ENCODE measurements around the gene ZNF343.
"Not testable (repeated sequence)": the region's sequence is repeated elsewhere in the genome, so short reads cannot be mapped to it uniquely, and the experiment has no call there.

Gene ZNF343

GRCh38 chr20:2502808-2503384 lies 5.8 kb downstream of the ZNF343 start:
- not testable (repeated sequence) for H3K27ac ChIP-seq (ENCODE audit: low read length); H3K4me1 ChIP-seq (ENCODE audit: control insufficient read depth in 1 of 2, insufficient read depth in 2 of 2, low read length in 2 of 2); H3K27me3 ChIP-seq (ENCODE audit: low read depth, low read length); H3K4me3 ChIP-seq (ENCODE audit: low read depth in 1 of 2, low read length in 2 of 2); H3K9me3 ChIP-seq (ENCODE audit: control insufficient read depth in 1 of 2, low read length in 2 of 2)
- peaks cover 9 to 24% of the 10 kb centered on the region in 2 donors for H3K36me3 ChIP-seq (ENCODE audit: control insufficient read depth in 1 of 2, insufficient read depth in 2 of 2, low read length in 2 of 2)

DNA sequence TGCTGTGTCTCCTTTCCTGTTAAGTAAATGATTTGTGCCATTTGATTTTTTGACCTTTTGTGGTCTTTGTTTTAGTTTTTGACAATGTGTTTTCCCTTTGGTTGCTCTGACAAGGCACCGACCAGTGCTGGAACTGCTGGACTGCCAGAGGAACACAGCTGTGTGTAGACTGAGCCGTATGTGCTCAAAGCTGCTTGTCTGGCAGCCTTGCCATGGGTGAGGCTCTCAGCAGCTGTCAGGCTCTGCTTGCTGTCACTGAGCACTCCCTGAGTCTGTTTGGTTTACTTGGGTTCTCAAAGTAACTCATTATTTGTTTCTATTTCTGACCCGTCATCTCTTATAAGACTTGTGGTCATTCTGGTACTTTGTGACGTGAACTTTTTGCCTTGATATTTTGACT lies 23.1 kb downstream of the ZNF343 start:
- Histone ChIP-seq H3K36me3 (ENCODE audit: control insufficient read depth in 1 of 2, insufficient read depth in 2 of 2, low read length in 2 of 2) (peaks cover 41 to 83% of the 10 kb centered on the region in 2 donors), H3K4me1 (ENCODE audit: control insufficient read depth in 1 of 2, insufficient read depth in 2 of 2, low read length in 2 of 2) (no peaks in the 10 kb centered on the region), H3K27ac (ENCODE audit: low read length) (no peak overlapping the region), H3K9me3 (ENCODE audit: control insufficient read depth in 1 of 2, low read length in 2 of 2) (no peaks in the 10 kb centered on the region), H3K4me3 (ENCODE audit: low read depth in 1 of 2, low read length in 2 of 2) (no peak overlapping the region), H3K27me3 (ENCODE audit: low read depth, low read length) (no peaks in the 10 kb centered on the region)

GRCh38 chr20:2485080-2485479 lies 23.6 kb downstream of the ZNF343 start:
- Histone ChIP-seq H3K27me3 (ENCODE audit: low read depth, low read length) (no peaks in the 10 kb centered on the region), H3K36me3 (ENCODE audit: control insufficient read depth in 1 of 2, insufficient read depth in 2 of 2, low read length in 2 of 2) (peaks cover 47 to 83% of the 10 kb centered on the region in 2 donors), H3K4me3 (ENCODE audit: low read depth in 1 of 2, low read length in 2 of 2) (no peak overlapping the region), H3K27ac (ENCODE audit: low read length) (no peak overlapping the region), H3K9me3 (ENCODE audit: control insufficient read depth in 1 of 2, low read length in 2 of 2) (no peaks in the 10 kb centered on the region), H3K4me1 (ENCODE audit: control insufficient read depth in 1 of 2, insufficient read depth in 2 of 2, low read length in 2 of 2) (no peaks in the 10 kb centered on the region)

GRCh38 chr20:2483504-2483903 lies 25.2 kb downstream of the ZNF343 start:
- Histone ChIP-seq H3K4me1 (ENCODE audit: control insufficient read depth in 1 of 2, insufficient read depth in 2 of 2, low read length in 2 of 2) (no peaks in the 10 kb centered on the region), H3K27me3 (ENCODE audit: low read depth, low read length) (no peaks in the 10 kb centered on the region), H3K36me3 (ENCODE audit: control insufficient read depth in 1 of 2, insufficient read depth in 2 of 2, low read length in 2 of 2) (peaks cover 42 to 75% of the 10 kb centered on the region in 2 donors), H3K4me3 (ENCODE audit: low read depth in 1 of 2, low read length in 2 of 2) (no peak overlapping the region), H3K27ac (ENCODE audit: low read length) (no peak overlapping the region), H3K9me3 (ENCODE audit: control insufficient read depth in 1 of 2, low read length in 2 of 2) (no peaks in the 10 kb centered on the region)

- no peaks in the 10 kb centered on the region for H3K4me1 ChIP-seq (ENCODE audit: control insufficient read depth in 1 of 2, insufficient read depth in 2 of 2, low read length in 2 of 2)
- H3K36me3 ChIP-seq (ENCODE audit: control insufficient read depth in 1 of 2, insufficient read depth in 2 of 2, low read length in 2 of 2) = peaks cover 38 to 45% of the 10 kb centered on the region in 2 donors
- no peak overlapping the region for H3K27ac ChIP-seq (ENCODE audit: low read length)
- no peak overlapping the region for H3K4me3 ChIP-seq (ENCODE audit: low read depth in 1 of 2, low read length in 2 of 2)
- H3K9me3 ChIP-seq (ENCODE audit: control insufficient read depth in 1 of 2, low read length in 2 of 2) = no peaks in the 10 kb centered on the region
- no peaks in the 10 kb centered on the region for H3K27me3 ChIP-seq (ENCODE audit: low read depth, low read length)
Measured at GRCh38 chr20:2480381-2480780, 28.3 kb downstream of the ZNF343 start.

DNA sequence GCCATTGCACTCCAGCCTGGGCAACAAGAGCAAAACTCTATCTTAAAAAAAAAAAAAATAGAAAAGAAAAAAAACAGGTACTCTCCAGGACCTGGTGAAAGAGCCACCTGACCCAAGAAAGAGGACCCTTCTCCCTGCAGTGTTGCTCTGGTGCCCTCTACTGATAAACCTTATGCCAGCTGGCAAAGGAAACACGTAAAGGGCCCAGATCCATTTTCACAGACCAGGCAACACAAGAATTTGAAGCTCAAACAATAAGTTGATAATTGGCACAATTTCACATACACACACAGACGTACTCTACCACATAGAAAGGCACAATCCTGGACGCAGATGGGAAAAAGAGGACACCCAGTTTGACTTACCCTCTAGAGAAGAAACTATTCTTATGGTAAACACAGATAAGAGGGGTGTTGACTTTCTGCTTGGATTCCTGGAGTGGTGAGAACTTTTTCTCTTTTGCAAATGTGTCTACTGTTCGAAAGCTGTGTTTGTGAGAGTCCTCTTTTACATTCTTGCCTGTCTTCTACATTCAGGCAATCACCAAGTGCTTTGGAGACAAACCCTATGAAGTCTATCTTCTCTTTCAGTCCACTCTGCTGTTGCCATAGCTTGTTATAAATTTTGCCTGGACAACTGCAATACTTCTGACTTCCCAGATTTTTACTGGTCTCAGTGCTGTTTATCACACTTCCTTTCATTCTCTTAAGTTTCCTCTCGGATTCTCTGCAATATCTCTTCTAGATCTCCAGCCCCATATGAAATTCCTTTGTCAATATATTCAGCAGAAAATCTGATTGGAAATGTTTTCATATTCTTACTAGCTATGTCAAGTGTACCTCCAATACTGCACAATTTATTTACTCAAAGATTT lies 31.7 kb downstream of the ZNF343 start:
- no peak overlapping the region for H3K4me3 ChIP-seq (ENCODE audit: low read depth in 1 of 2, low read length in 2 of 2)
- H3K27me3 ChIP-seq (ENCODE audit: low read depth, low read length) = no peaks in the 10 kb centered on the region
- H3K4me1 ChIP-seq (ENCODE audit: control insufficient read depth in 1 of 2, insufficient read depth in 2 of 2, low read length in 2 of 2) = no peaks in the 10 kb centered on the region
- H3K27ac ChIP-seq (ENCODE audit: low read length) = no peak overlapping the region
- H3K36me3 ChIP-seq (ENCODE audit: control insufficient read depth in 1 of 2, insufficient read depth in 2 of 2, low read length in 2 of 2) = peaks cover 10 to 15% of the 10 kb centered on the region in 2 donors
- H3K9me3 ChIP-seq (ENCODE audit: control insufficient read depth in 1 of 2, low read length in 2 of 2) = no peaks in the 10 kb centered on the region

DNA sequence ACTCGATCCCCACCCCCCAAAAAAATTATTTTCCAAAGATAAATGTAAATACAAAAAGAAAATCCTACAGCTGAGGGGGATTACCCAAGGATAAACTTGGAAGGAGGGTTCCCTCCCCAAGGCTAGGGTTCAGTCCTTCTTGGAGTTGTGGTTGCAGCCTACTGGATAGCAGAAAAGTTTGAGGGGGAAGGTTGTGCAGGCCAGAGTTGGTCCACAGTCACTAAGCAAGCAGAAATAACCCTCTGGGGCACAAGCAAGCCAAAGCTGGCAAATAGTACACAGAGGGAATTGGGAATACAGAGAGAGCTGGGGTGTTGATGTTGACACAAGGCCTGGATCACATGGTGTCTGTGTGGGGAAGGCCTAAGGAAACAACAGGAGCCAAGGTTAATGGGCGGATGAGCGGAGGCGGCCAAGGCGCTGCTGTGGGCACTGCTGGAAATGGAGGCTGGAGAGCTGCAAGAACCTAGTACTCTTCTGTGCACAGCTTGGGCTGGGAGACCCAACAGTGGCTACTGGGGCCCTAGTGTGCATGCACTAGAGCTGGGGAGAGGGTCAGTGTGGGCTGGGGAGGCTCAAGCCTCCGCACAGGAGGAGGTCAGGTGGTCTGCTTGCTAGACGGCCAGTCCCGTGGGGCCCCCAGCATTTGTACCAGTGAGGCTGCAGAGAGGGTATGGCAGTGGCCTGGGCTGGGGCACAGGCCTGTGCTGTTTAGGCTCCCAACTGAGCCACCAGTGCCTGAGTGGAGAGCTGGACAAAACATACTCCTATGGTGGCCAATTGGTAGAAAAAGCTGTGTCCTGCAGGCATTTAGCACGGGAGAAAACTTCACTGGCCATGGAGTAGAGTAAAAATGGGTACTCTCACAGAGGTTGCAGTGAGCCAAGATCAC lies 32.6 kb downstream of the ZNF343 start:
- no peaks in the 10 kb centered on the region for H3K9me3 ChIP-seq (ENCODE audit: control insufficient read depth in 1 of 2, low read length in 2 of 2)
- peaks cover 9 to 10% of the 10 kb centered on the region in 2 donors for H3K36me3 ChIP-seq (ENCODE audit: control insufficient read depth in 1 of 2, insufficient read depth in 2 of 2, low read length in 2 of 2)
- no peaks in the 10 kb centered on the region for H3K27me3 ChIP-seq (ENCODE audit: low read depth, low read length)
- no peaks in the 10 kb centered on the region for H3K4me1 ChIP-seq (ENCODE audit: control insufficient read depth in 1 of 2, insufficient read depth in 2 of 2, low read length in 2 of 2)
- no peak overlapping the region for H3K4me3 ChIP-seq (ENCODE audit: low read depth in 1 of 2, low read length in 2 of 2)
- H3K27ac ChIP-seq (ENCODE audit: low read length) = no peak overlapping the region

DNA sequence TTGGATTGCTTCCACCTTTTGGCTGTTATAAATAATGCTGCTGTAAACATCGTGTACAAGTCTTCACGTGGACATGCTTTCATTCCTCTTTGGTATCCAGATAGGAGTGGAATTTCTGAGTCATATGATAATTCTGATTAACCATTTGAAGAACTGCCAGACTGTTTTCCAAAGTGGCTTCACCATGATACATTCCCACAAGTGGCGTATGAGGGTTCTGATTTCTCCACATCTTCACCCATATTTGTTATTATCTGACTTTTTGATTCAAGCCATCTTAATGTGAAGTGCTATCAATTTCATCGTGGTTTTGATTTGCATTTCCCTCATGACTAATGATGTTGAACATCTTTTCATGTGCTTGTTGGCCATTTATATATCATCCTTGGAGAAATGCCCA lies 35.2 kb downstream of the ZNF343 start:
- Histone ChIP-seq H3K36me3 (ENCODE audit: control insufficient read depth in 1 of 2, insufficient read depth in 2 of 2, low read length in 2 of 2) (no peaks in the 10 kb centered on the region), H3K27ac (ENCODE audit: low read length) (no peak overlapping the region), H3K4me3 (ENCODE audit: low read depth in 1 of 2, low read length in 2 of 2) (no peak overlapping the region), H3K9me3 (ENCODE audit: control insufficient read depth in 1 of 2, low read length in 2 of 2) (no peaks in the 10 kb centered on the region), H3K27me3 (ENCODE audit: low read depth, low read length) (no peaks in the 10 kb centered on the region), H3K4me1 (ENCODE audit: control insufficient read depth in 1 of 2, insufficient read depth in 2 of 2, low read length in 2 of 2) (peaks cover 0 to 11% of the 10 kb centered on the region in 2 donors)

DNA sequence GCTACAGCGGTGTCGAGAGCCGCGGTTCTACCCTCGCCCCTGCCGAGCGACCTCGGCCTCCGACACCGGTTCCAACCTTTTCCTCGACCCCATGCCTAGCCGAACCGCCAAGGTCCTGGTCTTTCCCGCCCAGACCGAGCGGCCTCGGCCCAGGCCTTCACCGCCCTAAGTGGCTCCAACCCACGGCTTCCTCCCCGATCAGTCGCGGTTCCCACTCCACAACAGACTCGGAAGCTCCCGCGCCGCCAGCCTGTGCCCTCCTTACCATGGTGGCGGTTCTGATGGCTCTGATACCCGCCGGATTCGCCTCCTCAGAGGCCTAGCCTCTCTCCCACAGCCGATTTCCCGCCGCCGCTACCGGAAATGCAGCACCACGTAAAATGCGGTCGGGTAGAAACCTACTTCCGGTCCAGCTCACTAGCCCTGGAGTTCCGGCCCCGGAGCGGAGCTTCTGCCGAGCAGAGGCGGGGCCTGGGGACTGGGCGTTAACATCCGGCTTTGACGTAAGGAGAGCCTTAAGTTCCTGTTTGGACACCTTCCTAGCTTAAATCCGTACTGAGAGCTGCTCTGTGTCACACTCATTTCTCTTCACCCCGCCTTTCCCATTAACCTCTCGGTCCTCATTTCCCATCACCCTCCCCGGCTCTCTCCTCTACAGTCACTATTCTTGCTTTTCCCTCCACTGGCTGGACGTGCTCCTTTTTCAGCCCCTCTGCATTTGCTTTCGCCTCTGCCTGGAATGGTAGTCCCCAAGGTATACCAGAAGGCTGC lies 38.1 kb downstream of the ZNF343 start, which contains the start of gene SNRPB:
SNRPB (minus strand) TSS at position 367 of the 771 bp plus-strand sequence; CDS start at position 268, 99 bp downstream.
- H3K9me3 ChIP-seq (ENCODE audit: control insufficient read depth in 1 of 2, low read length in 2 of 2) = no peaks in the 10 kb centered on the region
- H3K36me3 ChIP-seq (ENCODE audit: control insufficient read depth in 1 of 2, insufficient read depth in 2 of 2, low read length in 2 of 2) = peaks cover 20 to 27% of the 10 kb centered on the region in 2 donors
- no peaks in the 10 kb centered on the region for H3K27me3 ChIP-seq (ENCODE audit: low read depth, low read length)
- peak within 1 kb of the TSS; percentile 76 to 94 for H3K4me3 ChIP-seq (ENCODE audit: low read depth in 1 of 2, low read length in 2 of 2)
- H3K27ac ChIP-seq (ENCODE audit: low read length) = peak within 1 kb of the TSS; percentile 98
- H3K4me1 ChIP-seq (ENCODE audit: control insufficient read depth in 1 of 2, insufficient read depth in 2 of 2, low read length in 2 of 2) = peaks cover 0 to 16% of the 10 kb centered on the region in 2 donors

GRCh38 chr20:2469991-2470422 lies 38.7 kb downstream of the ZNF343 start:
- Histone ChIP-seq H3K36me3 (ENCODE audit: control insufficient read depth in 1 of 2, insufficient read depth in 2 of 2, low read length in 2 of 2) (peaks cover 27 to 31% of the 10 kb centered on the region in 2 donors), H3K27me3 (ENCODE audit: low read depth, low read length) (no peaks in the 10 kb centered on the region), H3K4me3 (ENCODE audit: low read depth in 1 of 2, low read length in 2 of 2) (peak overlapping the region; percentile 76 to 94), H3K4me1 (ENCODE audit: control insufficient read depth in 1 of 2, insufficient read depth in 2 of 2, low read length in 2 of 2) (peaks cover 0 to 16% of the 10 kb centered on the region in 2 donors), H3K9me3 (ENCODE audit: control insufficient read depth in 1 of 2, low read length in 2 of 2) (no peaks in the 10 kb centered on the region), H3K27ac (ENCODE audit: low read length) (peak overlapping the region; percentile 93)

All from muscle layer of duodenum (tissue), 2 donors.